ENCODE data around the gene PEF1.
A peak's percentile ranks its signal among the peaks of the same experiment; 100 is the strongest.

PEF1 gene

GRCh38 chr1:31581821-31582810 lies 62.6 kb downstream of the PEF1 start:
- Histone ChIP-seq H3K4me1 (ENCODE audit: insufficient read depth, poor library complexity, severe bottlenecking) (peaks cover 37% of the 10 kb centered on the region), H3K27ac (ENCODE audit: poor library complexity, severe bottlenecking) (peak overlapping the region; percentile 49), H3K27me3 (ENCODE audit: insufficient read depth, poor library complexity, severe bottlenecking) (no peaks in the 10 kb centered on the region), H3K9me3 (ENCODE audit: severe bottlenecking) (no peaks in the 10 kb centered on the region), H3K36me3 (ENCODE audit: low read depth) (peaks cover 78% of the 10 kb centered on the region), H3K4me3 (ENCODE audit: severe bottlenecking) (no peak overlapping the region)
- DNase-seq (ENCODE audit: low spot score) = no peak
- ATAC-seq (ENCODE audit: low read depth) = peak; percentile 53
- TF ChIP-seq, protein P1, sequence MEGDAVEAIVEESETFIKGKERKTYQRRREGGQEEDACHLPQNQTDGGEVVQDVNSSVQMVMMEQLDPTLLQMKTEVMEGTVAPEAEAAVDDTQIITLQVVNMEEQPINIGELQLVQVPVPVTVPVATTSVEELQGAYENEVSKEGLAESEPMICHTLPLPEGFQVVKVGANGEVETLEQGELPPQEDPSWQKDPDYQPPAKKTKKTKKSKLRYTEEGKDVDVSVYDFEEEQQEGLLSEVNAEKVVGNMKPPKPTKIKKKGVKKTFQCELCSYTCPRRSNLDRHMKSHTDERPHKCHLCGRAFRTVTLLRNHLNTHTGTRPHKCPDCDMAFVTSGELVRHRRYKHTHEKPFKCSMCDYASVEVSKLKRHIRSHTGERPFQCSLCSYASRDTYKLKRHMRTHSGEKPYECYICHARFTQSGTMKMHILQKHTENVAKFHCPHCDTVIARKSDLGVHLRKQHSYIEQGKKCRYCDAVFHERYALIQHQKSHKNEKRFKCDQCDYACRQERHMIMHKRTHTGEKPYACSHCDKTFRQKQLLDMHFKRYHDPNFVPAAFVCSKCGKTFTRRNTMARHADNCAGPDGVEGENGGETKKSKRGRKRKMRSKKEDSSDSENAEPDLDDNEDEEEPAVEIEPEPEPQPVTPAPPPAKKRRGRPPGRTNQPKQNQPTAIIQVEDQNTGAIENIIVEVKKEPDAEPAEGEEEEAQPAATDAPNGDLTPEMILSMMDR (IDR thresholded peaks at IDR 0.05; ENCODE audit: poor library complexity, severe bottlenecking) = no peak

DNA sequence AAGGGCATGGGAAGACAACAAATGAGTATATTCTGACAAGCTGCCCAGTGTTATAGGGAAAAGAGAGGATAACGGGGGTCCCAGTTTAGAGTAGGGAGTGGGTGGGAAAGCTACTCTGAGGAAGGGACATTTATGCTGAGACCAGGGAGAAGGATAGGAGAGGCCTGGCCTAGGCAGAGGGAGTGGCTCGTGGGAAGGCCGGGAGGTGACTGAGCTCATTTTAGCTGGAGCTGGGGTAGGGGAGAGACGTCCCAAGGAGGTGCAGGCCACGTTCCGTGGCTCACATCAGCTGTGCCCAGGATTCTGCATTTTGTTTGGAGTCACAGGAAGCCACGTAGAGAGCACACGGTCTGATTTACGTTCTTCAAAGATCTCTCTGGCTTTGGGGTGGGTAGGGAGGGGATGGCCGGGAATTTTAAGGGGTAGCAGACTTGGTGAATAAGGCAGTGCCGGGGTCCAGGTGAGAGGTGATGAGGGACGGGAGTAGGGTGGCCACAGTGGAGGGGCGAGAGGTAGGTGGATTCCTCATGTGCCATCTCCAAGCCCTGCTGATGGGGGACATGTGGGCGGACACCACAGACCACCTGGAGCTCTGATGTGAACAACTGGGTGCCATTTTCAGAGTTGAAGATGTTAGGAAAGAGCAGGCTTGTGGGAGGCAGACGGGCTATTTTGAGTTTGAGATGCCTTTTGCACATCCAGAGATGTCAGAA lies 63.6 kb downstream of the PEF1 start:
- Histone ChIP-seq H3K4me1 (ENCODE audit: insufficient read depth, poor library complexity, severe bottlenecking) (peaks cover 37% of the 10 kb centered on the region), H3K27me3 (ENCODE audit: insufficient read depth, poor library complexity, severe bottlenecking) (no peaks in the 10 kb centered on the region), H3K9me3 (ENCODE audit: severe bottlenecking) (no peaks in the 10 kb centered on the region), H3K36me3 (ENCODE audit: low read depth) (peaks cover 75% of the 10 kb centered on the region), H3K4me3 (ENCODE audit: severe bottlenecking) (no peak overlapping the region), H3K27ac (ENCODE audit: poor library complexity, severe bottlenecking) (peak overlapping the region; percentile 49)
- DNase-seq (ENCODE audit: low spot score) (no peak), ATAC-seq (ENCODE audit: low read depth) (no peak)
- TF ChIP-seq, protein P1 (IDR thresholded peaks at IDR 0.05; ENCODE audit: poor library complexity, severe bottlenecking) = no peak

- Histone ChIP-seq H3K36me3 (ENCODE audit: low read depth) (peaks cover 69% of the 10 kb centered on the region), H3K4me1 (ENCODE audit: insufficient read depth, poor library complexity, severe bottlenecking) (peaks cover 41% of the 10 kb centered on the region), H3K27me3 (ENCODE audit: insufficient read depth, poor library complexity, severe bottlenecking) (no peaks in the 10 kb centered on the region), H3K27ac (ENCODE audit: poor library complexity, severe bottlenecking) (peak overlapping the region; percentile 49), H3K4me3 (ENCODE audit: severe bottlenecking) (no peak overlapping the region), H3K9me3 (ENCODE audit: severe bottlenecking) (no peaks in the 10 kb centered on the region)
- no peak for DNase-seq (ENCODE audit: low spot score)
- no peak for ATAC-seq (ENCODE audit: low read depth)
- TF ChIP-seq, protein P1 (IDR thresholded peaks at IDR 0.05; ENCODE audit: poor library complexity, severe bottlenecking) = no peak
Measured at GRCh38 chr1:31580513-31580870, 64.2 kb downstream of the PEF1 start.
